Vagina (tissue), 2 donors: Measurements from ENCODE around the gene APRT.

ENCODE experiments used
- POLR2A ChIP-seq, 2 donors: fragments of 450-650 bp; IDR thresholded peaks; one replicate each; pipeline ENCODE4 v1.6.1; 2017; ENCODE audit warnings: antibody characterized with exemption in 2 of 2, mild to moderate bottlenecking in 2 of 2, moderate library complexity in 2 of 2
- POLR2AphosphoS5 ChIP-seq, 2 donors: sonication (generic); formaldehyde crosslinking; IDR thresholded peaks; one replicate each; pipeline ENCODE4 v1.9.0; 2017; ENCODE audit warnings: antibody characterized with exemption in 2 of 2, mild to moderate bottlenecking in 2 of 2, low read depth in 1 of 2; ENCODE audit not compliant: insufficient read depth in 1 of 2

DNA sequence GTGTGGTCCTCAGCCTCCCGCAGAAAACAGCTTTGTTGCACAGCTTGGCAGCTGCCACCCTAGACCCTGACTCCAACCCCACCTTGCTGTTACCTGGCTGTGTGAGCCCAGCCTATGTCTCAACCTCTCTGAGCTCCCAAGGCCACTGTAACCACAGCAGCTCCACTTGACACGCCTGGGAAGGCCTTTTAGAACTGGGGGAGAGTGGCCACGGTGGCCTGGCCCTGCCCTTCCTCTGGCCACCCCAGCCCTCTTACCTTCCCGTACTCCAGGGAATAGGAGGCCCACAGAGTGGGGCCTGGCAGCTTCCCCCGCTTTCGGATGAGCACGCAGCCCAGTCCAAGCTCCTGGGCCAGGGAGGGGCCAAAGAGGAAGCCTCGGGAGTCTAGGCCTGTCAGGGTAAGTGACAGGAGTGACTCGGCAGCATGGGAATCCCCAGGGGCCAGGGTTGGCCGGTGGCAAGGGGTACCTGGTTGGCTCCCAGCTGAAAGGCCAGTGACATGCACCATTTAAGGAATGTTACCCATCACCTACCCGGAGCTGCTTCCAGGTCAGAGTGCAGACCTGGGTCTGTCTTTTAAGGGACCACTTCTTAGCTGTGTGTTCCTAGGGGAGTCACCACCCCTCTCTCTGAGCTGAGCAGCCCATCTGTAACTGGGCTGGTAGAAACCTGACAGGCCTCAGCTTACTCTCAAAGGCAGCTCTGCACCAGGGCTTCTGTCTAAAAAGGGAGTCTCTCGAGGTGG lies 1.4 kb downstream of the APRT start:
- no peak for TF ChIP-seq POLR2A (IDR thresholded peaks at IDR 0.05)
- no peak for TF ChIP-seq POLR2AphosphoS5 (IDR thresholded peaks at IDR 0.05; ENCODE audit: insufficient read depth in 1 of 2, low read depth in 1 of 2)
